ENCODE results near the gene CHPF.
A peak's percentile ranks its signal among the peaks of the same experiment; 100 is the strongest.

The CHPF gene

GRCh38 chr2:219512524-219513216 lies 30.9 kb downstream of the CHPF start:
- no peak for DNase-seq (ENCODE audit: low spot score)

GRCh38 chr2:219511547-219512325 lies 31.9 kb downstream of the CHPF start:
- DNase-seq (ENCODE audit: low spot score), result no peak

GRCh38 chr2:219510512-219511135 lies 33.0 kb downstream of the CHPF start:
- DNase-seq (ENCODE audit: low spot score), result no peak

- DNase-seq (ENCODE audit: low spot score), result no peak
Observed at GRCh38 chr2:219509780-219510511, 33.7 kb downstream of the CHPF start.

- no peak for DNase-seq (ENCODE audit: low spot score)
Observed at GRCh38 chr2:219508971-219509779, 34.4 kb downstream of the CHPF start.

- no peak for DNase-seq (ENCODE audit: low spot score)
Observed at GRCh38 chr2:219508444-219508734, 35.2 kb downstream of the CHPF start.

- DNase-seq (ENCODE audit: low spot score), result no peak
Observed at GRCh38 chr2:219507581-219508443, 35.8 kb downstream of the CHPF start.

- DNase-seq (ENCODE audit: low spot score), result no peak
Observed at GRCh38 chr2:219506802-219507526, 36.6 kb downstream of the CHPF start.

GRCh38 chr2:219506153-219506801 lies 37.3 kb downstream of the CHPF start:
- DNase-seq (ENCODE audit: low spot score), result no peak

- DNase-seq (ENCODE audit: low spot score), result no peak
Observed at GRCh38 chr2:219505585-219505984, 38.0 kb downstream of the CHPF start.

GRCh38 chr2:219502618-219503017 lies 41.0 kb downstream of the CHPF start:
- no peak for DNase-seq (ENCODE audit: low spot score)

- DNase-seq (ENCODE audit: low spot score), result no peak
Observed at GRCh38 chr2:219501849-219502248, 41.8 kb downstream of the CHPF start.

GRCh38 chr2:219500135-219500534 lies 43.5 kb downstream of the CHPF start:
- DNase-seq (ENCODE audit: low spot score), result no peak

GRCh38 chr2:219499555-219499954 lies 44.1 kb downstream of the CHPF start:
- DNase-seq (ENCODE audit: low spot score), result no peak

GRCh38 chr2:219499058-219499307 lies 44.6 kb downstream of the CHPF start:
- DNase-seq (ENCODE audit: low spot score), result no peak

- peak; percentile 99 for DNase-seq (ENCODE audit: low spot score)
Observed at GRCh38 chr2:219498280-219499057, 45.1 kb downstream of the CHPF start, which contains the start of gene GMPPA. GMPPA (plus strand) TSS chr2:219498891; CDS start chr2:219499976, 1,085 bp downstream.

- peak; percentile 85 for DNase-seq (ENCODE audit: low spot score)
Observed at GRCh38 chr2:219497495-219498279, 45.9 kb downstream of the CHPF start.

All from left forelimb (tissue), 1 donor.